Stimulated activated CD8-positive, alpha-beta memory T cell treated with anti-CD3 and anti-CD28 coated beads, Interleukin-4, amount 100 ng/mL, for 4 hours (primary cell): Measurements from ENCODE around the gene ATXN1L.
A peak's percentile ranks its signal among the peaks of the same experiment; 100 is the strongest.
"Not testable (repeated sequence)": the region's sequence is repeated elsewhere in the genome, so short reads cannot be mapped to it uniquely, and the experiment has no call there.

Source experiments
- DNase-seq, 2 donors: peaks; one replicate each; pipeline ENCODE4 v3.0.0-alpha.2; 2020; ENCODE audit warnings: low read depth in 2 of 2, low spot score in 1 of 2

The ATXN1L gene

GRCh38 chr16:71851746-71852145 lies 6.0 kb downstream of the ATXN1L start:
- DNase-seq = no peak

GRCh38 chr16:71852158-71852557 lies 6.4 kb downstream of the ATXN1L start:
- DNase-seq = no peak

DNA sequence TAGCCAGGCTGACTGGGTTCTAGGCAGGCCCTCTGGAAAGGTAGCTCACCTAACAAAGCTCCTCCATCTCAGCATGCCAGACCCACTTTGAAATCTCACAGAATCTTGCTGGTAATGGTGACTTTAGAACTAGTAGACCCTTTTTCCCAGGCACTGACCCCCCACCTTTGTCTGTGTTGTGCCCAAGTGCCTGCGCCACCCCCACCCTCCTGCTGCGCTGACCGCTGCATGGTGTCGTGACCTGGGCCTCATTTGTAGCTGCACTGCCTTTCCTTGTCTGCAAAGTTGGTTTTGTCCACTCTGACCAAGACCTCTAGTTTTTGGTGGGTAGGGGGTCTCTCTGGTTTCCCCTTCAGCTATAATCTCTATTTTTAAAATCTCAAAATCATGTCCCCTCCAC lies 6.8 kb downstream of the ATXN1L start:
- DNase-seq = no peak

DNA sequence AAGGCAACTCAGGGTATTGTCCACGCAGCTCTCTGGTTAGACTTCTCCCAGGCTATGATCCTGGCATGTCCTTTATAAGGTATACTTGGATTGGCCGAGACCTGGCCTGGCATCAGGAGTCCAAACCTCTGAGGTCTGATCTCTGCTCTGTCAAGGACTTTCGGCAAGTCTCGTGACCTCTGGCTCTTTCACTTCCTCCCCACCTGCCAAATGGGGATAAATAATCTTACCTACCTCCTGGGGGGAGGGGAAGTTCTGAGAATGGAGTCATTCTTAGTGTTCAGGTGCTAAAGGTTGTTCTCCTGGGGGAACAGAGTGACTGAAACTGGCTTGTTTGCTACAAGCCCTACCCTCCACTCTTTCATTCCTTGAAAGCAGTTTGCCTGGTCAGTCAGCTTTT lies 7.6 kb downstream of the ATXN1L start:
- no peak for DNase-seq

DNA sequence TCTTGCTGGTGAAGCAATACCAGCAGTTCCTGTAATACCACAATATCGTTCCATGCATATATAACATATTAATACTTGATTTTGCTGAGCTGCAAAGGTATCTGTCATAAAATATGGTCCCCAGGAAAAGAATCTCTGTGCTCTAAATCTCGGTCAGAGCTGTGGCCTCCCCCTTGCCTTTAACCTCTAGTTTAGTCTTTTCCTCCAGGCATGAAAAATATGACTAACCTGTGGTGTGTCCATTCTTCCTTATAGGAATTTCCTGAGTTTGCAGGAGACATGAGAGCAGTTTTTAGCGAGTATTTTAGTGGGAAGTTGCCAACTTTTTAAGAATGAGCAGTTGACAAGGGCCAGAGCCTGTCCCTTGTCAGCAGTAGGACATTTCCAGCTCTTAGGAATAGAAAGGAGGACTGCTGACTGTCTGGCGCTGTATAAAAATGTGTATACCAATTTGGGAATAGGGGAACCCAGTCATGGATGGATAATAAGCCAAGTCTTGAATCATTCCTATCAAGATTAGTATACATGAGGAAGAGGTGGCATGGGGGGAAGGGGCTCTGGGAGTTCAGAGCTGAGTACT lies 8.7 kb downstream of the ATXN1L start:
- DNase-seq = no peak

DNA sequence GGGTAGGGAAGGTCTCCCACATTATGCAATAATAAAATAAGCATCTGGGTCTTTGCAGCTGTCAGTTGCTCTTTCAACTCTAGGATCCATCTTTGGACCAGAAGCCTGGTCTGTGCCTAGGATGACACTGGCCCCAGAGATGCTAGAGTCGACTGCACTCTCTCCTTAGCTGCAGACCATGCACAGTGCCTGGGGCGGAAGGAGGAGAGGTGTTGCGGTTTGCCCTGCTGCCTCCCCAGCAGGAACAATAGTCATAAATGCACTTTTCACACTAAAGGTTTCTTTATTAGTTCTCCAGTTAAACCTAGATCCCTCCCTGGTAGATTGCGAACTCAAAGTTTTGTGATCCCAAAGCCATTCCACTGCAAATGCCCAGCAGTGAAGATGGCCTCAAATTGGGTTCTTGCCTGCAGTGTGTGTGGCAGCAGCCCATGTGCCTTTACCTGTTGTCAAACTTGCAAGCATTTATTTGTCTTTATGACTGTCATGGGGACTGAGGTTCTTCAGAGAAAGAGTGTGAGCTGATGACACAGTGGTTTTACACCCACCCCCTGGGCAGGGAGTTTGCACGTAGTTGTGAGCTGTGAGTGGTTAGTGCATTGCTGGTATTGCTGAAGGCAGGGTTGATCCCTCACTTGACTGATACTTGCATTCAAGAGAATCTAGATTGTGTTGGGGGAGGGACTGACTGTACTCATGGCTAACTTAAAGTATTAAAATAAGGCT lies 10.3 kb downstream of the ATXN1L start:
- DNase-seq = no peak

GRCh38 chr16:71859762-71860521 lies 14.2 kb downstream of the ATXN1L start:
- no peak for DNase-seq

- no peak for DNase-seq
Observed at GRCh38 chr16:71863995-71864394, 18.2 kb downstream of the ATXN1L start.

DNA sequence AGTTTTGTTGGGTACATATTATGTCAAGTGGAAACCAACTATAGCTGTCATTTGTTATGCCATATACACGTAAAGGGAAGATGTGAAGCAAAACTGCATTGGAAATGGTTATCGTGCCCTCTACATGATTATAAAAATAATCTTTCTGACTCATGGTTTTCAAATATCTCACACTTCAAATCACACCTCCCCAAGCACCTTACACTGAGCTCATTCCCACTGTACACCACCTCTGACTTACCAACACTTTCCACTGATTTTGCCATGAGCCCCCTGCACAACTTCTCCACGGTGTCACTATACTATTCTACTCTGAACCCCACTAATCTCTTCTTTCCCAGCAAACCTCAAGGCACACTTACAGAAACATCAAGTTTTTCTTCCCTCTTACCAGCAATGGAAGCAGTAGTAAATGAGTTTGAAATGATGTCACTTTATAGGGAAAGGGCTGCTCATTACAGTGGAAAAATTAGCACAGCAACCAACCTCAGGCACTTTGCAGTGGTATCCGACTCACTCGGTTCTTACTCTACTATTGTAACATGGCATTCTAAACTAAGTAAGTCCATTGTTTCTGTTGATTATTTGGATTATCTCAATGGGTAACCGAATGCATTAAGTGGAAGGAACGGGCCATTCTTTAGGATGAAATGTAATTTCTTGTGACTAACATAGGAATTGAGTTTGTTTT lies 19.5 kb downstream of the ATXN1L start:
- no peak for DNase-seq

- not testable (repeated sequence) for DNase-seq
Observed at GRCh38 chr16:71867175-71867574, 21.4 kb downstream of the ATXN1L start.

GRCh38 chr16:71867939-71868338 lies 22.2 kb downstream of the ATXN1L start:
- no peak for DNase-seq

DNA sequence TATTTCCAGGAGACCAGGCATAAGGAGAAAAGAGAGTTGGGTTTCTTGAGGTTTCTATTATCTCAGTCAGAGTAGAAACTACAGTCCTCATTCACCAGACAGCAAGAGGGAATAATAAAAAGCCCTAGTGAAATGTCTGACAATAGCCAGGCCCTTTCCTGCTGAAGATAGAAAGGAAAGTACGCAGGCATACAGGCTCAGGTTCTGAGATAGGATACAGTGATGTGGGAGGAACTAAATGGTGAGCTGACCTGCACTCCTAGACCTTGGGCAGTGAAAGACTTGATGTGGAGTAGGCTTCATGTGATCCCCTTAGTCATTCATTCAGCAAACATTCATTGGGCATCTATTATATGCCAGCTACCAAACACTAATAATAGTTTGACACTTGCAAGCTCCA lies 23.3 kb downstream of the ATXN1L start:
- no peak for DNase-seq

GRCh38 chr16:71870818-71871217 lies 25.0 kb downstream of the ATXN1L start:
- no peak for DNase-seq

GRCh38 chr16:71873199-71873598 lies 27.4 kb downstream of the ATXN1L start:
- no peak for DNase-seq

DNA sequence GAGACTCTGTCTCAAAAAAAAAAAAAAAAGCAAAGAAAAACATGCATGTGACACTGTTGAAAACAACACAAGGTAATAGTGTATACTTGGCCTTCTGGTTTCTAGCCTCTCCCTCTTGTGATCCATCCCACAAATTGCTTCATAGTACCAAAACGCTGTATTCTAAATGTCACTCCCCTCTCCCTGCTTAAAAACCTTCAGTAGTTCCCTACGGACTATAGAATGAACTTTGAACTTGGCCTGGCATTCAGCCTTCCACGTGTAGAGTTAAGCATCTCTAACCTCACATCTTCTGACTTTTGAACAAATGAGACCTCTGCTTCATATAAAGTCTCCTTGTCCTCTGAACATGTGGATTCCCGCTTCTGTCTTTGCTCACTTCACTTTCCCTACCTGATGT lies 33.1 kb downstream of the ATXN1L start:
- no peak for DNase-seq

GRCh38 chr16:71880176-71880575 lies 34.4 kb downstream of the ATXN1L start:
- no peak for DNase-seq

DNA sequence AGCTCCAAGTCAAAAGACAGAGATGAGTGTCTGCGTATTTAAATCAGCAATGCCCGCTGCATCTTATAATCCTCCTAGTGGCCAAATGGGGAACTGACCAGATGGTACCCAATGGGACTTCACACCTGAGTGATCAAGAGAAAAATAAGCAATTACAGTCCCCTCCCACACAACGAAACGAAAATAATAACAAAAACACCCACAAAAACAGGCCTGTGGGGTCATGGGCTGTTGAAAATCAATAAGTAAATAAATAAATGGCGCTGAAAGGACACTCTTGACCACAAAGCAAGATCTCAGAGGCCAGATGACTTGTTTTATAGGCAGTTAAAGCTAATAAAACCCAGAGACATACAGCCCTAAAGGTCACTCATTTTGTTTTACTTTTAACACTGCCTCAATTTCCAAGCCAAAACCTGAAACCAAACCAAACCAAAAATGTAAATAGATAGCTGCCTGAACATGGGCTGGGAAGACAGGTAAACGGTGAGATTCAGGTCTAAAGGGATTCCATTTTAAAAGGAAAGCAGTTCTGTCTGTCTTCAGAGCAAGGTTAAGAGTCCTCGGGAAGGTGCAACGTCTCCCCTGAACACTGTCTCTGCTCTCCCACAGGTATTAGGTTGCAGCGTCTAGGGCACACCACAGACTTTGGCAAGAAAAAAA lies 36.9 kb downstream of the ATXN1L start:
- DNase-seq = peak; percentile 50 to 60

DNA sequence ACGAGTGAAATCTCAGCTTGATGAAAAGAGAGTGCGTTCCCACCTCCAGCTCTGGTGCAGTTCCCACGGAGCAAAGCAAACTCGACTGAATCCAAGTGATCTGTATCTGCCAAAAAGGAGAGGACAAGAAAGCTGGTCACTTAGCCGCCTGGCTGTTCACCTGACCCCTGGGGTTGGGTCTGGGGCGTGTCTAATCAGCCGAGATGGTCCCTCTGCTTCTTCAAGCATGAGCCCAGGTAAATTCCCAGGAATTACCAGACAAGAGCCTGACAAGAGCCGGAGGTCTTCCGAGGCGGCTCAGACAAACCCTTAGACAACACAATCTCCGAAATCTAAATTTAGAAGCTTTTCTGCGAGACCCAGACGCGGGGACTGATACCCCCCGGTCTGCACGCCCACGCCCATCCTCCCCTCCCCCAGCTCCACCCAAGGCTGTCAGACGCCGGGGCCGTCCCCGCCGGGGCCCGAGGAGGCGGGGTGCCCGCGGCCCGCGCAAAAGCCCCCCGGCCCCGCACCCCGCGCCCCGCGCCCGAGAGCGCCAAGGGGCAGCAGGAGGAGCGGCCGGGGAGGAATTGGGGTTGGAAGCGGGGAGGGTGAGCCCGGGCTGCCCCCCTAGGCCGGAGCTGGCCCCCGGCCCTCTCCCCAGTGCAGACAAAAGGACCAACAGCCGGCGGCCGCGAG lies 37.5 kb downstream of the ATXN1L start:
- DNase-seq = peak in 1 of 2 donors; percentile 64

- DNase-seq = peak in 1 of 2 donors; percentile 52
Observed at GRCh38 chr16:71883849-71884638, 38.3 kb downstream of the ATXN1L start, which contains the start of gene ZNF821. TSS of gene ZNF821 (minus strand) at chr16:71884182. CDS start at chr16:71879946, 4,236 bp downstream.

DNA sequence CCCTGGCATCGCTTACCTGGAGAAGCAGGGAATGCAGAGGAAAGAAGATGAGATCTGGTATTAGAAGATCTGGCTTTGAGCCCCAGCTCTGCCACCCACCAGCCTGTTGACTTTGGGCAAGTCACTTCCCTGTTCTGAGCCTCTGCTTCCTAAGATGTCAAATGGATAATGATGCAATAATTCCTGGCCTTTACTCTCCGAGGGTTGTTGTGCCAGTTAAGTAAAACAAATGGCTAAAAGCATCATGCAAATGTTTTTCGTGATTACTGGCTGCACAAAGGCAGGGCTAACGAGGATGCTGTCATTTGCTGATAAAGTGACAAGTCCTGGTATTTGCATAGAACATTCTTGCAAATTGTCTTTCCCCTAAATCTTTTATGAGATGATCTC lies 39.5 kb downstream of the ATXN1L start:
- DNase-seq = no peak
